Astrocyte (in vitro differentiated cells and primary cell): ENCODE results near the gene KRCC1.

Experiments
- EZH2 ChIP-seq: IDR thresholded peaks from 2 replicates; pipeline ENCODE4 v1.6.1; 2012; ENCODE audit warnings: mild to moderate bottlenecking, low read length, inconsistent platforms; ENCODE audit not compliant: insufficient read depth
- TF ChIP-seq, protein P1 (sequence below): IDR thresholded peaks from 2 replicates; pipeline ENCODE4 v1.5.1; 2011; ENCODE audit warnings: low read depth, mild to moderate bottlenecking, inconsistent platforms, low read length, moderate library complexity; ENCODE audit not compliant: insufficient read depth

GRCh38 chr2:88042476-88042875 lies 13.1 kb downstream of the KRCC1 start:
- TF ChIP-seq EZH2 = no peak
- TF ChIP-seq, protein P1, sequence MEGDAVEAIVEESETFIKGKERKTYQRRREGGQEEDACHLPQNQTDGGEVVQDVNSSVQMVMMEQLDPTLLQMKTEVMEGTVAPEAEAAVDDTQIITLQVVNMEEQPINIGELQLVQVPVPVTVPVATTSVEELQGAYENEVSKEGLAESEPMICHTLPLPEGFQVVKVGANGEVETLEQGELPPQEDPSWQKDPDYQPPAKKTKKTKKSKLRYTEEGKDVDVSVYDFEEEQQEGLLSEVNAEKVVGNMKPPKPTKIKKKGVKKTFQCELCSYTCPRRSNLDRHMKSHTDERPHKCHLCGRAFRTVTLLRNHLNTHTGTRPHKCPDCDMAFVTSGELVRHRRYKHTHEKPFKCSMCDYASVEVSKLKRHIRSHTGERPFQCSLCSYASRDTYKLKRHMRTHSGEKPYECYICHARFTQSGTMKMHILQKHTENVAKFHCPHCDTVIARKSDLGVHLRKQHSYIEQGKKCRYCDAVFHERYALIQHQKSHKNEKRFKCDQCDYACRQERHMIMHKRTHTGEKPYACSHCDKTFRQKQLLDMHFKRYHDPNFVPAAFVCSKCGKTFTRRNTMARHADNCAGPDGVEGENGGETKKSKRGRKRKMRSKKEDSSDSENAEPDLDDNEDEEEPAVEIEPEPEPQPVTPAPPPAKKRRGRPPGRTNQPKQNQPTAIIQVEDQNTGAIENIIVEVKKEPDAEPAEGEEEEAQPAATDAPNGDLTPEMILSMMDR = no peak
